ENCODE results near the gene CCNI2. TPM values are rescaled to one million over a fixed set of nuclear protein-coding genes. Genes with fewer than 3 reads are reported as not detected.

The CCNI2 gene, protein sequence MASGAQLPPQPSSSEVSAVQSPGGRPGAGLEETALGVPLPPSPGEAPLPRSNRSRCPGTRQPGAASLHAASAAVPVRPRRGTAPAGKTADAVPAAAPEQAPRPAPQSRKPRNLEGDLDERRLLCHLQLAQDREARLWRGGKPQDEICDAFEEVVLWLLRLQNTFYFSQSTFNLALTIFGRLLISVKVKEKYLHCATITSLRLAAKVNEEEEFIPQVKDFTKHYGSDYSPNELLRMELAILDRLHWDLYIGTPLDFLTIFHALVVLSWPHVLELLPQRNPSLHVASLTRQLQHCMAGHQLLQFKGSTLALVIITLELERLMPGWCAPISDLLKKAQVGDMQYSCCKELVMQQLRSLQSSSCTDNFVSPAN
- not detected in 2 replicates for total RNA-seq

DNA sequence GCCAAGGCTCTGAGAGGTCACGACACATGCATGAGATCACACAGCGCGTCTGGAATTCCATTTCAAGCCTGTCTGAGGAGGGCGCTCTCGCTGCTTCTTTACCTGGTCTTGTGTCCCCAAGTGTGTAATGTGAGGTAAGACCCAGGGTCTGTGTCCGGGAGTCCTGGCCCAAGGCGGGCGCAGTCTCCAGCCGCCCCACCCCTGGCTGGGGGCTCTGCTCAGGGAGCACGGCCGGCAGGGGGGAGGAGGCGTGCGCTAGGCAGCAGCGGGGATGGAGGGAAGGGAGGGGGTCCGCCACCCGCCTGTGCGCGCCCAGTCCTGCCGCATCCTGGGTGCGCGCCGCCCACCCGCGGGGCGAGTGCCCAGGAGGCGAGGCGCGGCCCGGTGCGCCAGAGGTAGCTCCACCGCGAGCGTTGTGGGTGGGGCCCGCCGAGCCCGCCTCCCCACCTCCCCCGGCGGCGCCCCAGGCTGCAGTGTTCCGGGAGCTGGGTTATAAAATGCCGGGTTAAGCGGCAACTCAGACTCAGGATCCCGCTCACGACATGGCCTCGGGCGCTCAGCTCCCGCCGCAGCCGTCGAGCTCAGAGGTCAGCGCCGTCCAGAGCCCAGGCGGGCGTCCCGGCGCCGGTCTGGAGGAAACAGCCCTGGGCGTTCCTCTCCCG, at the start of gene CCNI2:
Gene CCNI2 (plus strand): TSS at position 473 of the 662 bp plus-strand sequence. CDS start 70 bp downstream, at position 543.

DNA sequence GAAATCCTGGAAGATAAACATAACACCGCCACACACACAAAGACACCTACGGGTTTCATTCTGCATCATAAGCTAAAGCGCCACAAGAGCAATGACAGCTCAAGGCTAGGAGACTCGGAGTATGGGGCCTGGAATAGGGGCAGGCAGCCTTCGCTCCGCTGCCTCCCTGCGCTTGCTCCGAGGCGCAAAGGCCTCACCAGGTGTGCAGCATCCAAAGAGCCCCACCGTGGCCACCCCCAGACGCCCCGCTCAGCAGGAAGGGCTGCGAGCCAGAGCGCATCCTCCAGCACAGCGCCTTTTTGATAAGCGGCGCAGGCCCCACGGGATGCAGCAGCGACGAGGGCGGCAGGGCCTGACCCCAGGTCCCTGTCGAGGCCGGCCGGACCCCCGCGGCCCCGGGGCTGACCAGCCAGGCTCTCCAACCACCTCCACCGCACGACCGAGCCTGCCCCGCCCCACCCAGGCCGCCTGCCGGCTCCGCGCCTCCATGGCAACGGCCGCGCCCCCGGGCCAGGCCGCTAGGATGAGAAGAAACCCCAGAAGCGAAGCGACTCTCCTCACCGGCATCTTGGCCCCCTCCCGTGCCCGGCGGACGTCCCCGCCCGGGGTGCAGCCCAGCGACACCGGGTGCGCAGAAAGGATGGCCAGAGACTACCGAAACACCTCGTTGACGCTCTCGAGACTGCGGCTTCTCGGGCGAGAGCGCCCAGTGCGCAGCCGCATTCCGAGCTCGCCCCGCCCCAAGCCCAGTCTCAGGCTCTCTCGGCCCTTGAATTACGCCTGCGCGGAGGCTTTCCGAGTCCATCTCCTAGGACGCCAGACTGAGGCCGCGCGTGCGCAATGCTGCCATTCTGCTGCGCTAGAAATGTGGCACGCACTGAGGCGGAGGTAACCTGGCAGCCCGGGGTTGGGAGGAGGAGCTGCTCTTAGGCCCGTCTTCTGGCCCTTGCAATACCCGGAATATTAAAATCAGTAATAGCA, 10.1 kb upstream of the CCNI2 start, which contains the start of gene KIF3A:
Gene KIF3A (minus strand): TSS at position 694 of the 981 bp plus-strand sequence. CDS start 127 bp downstream, at position 567.

DNA sequence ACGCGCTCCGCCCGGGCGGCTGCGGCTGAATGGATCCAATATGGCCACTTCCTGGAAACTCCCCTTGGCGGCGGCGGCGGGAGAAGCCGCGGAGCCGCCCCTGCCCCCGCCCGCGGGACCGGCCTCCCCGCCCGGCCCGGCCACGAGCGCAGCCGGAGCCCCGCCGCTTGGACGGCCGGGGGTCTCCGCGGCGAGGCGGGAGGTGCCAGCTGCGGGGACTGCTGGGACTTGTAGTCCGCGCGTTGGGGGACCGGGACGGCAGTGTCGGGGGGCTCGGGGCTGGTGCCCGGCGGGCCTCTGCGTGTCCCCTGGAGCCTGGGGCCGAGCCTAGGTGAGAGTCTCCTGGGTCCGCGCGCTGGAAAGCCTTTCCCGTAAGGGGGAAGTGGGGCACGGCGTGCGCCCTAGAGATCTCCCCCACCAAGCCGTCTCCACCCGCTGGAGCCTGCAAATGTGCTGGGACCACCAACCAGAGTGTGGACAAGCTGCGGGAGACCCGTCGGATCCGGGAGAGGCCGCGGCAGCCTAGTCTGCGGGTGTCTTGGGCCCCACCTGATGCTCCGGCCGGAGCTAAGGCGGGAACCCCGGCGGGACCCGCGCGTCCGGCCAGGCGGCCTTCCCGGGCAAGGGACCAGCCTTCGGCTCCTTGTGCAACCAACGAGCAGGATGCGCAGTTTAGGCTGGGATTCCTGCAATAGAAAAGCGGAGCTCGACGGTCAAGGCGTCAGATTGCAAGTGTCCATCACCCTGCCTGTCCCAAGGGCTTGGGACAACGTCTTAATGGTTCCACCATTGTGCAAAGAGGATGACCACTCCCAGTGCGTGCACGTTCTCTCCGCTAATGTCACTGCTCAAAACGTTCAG, 30.2 kb downstream of the CCNI2 start, which contains the start of gene SEPTIN8:
Gene SEPTIN8 (minus strand): TSS at position 31 of the 861 bp plus-strand sequence. CDS start 102 bp downstream, outside the sequence.

Other genes starting within 250 kb of the CCNI2 start
- gene IL5, start 203.9 kb upstream of the CCNI2 start, total RNA-seq, result not detected in 2 replicates
- 11.6 and 24.3 TPM in 2 replicates for gene RAD50, start 190.4 kb upstream of the CCNI2 start, total RNA-seq
- not detected in 2 replicates for gene IL13, start 89.3 kb upstream of the CCNI2 start, total RNA-seq
- gene IL4, start 73.4 kb upstream of the CCNI2 start, total RNA-seq, result not detected in 2 replicates
- gene KIF3A, start 9.9 kb upstream of the CCNI2 start, total RNA-seq, result 1.8 and 4.1 TPM in 2 replicates
- gene SEPTIN8, start 29.8 kb downstream of the CCNI2 start, total RNA-seq, result 21.7 and 44.0 TPM in 2 replicates
- not detected in 2 replicates for gene SOWAHA, start 65.9 kb downstream of the CCNI2 start, total RNA-seq
- gene SHROOM1, start 83.2 kb downstream of the CCNI2 start, total RNA-seq, result 2.6 and 5.3 TPM in 2 replicates
- gene GDF9, start 119.0 kb downstream of the CCNI2 start, total RNA-seq, result under 0.01 TPM in 2 replicates
- gene UQCRQ, start 119.2 kb downstream of the CCNI2 start, total RNA-seq, result 113 and 199 TPM in 2 replicates
- gene LEAP2, start 126.2 kb downstream of the CCNI2 start, total RNA-seq, result not detected in 2 replicates
- gene AFF4, start 216.2 kb downstream of the CCNI2 start, total RNA-seq, result 32.4 and 41.3 TPM in 2 replicates

Data from pericardium fibroblast (primary cell).